ENCODE measurements around the gene ZBTB22.
A peak's percentile ranks its signal among the peaks of the same experiment; 100 is the strongest.
"Not testable (repeated sequence)": the region's sequence is repeated elsewhere in the genome, so short reads cannot be mapped to it uniquely, and the experiment has no call there.

The ZBTB22 gene

GRCh38 chr6:33278810-33279209 is 38.7 kb downstream of the ZBTB22 start:
- in situ Hi-C loops (cut with MboI; ENCODE audit: low pct_unique_long_range_greater_than_20kb, low sequenced_read_pairs, unreplicated experiment), result no loop called here
- no peak for TF ChIP-seq CTCF (IDR thresholded peaks at IDR 0.05; ENCODE audit: extremely low read depth, insufficient read depth, missing control alignments)
- no peak for DNase-seq (ENCODE audit: low spot score)

- in situ Hi-C loops (cut with MboI; ENCODE audit: low pct_unique_long_range_greater_than_20kb, low sequenced_read_pairs, unreplicated experiment), result no loop called here
- DNase-seq (ENCODE audit: low spot score), result no peak
- no peak for TF ChIP-seq CTCF (IDR thresholded peaks at IDR 0.05; ENCODE audit: extremely low read depth, insufficient read depth, missing control alignments)
Measured at GRCh38 chr6:33278392-33278741, 39.2 kb downstream of the ZBTB22 start.

GRCh38 chr6:33277663-33278391 is 39.7 kb downstream of the ZBTB22 start:
- no peak for TF ChIP-seq CTCF (IDR thresholded peaks at IDR 0.05; ENCODE audit: extremely low read depth, insufficient read depth, missing control alignments)
- DNase-seq (ENCODE audit: low spot score), result peak; percentile 55
- in situ Hi-C loops (cut with MboI; ENCODE audit: low pct_unique_long_range_greater_than_20kb, low sequenced_read_pairs, unreplicated experiment), result no loop called here

- TF ChIP-seq CTCF (IDR thresholded peaks at IDR 0.05; ENCODE audit: extremely low read depth, insufficient read depth, missing control alignments), result peak; percentile 52
- in situ Hi-C loops (cut with MboI; ENCODE audit: low pct_unique_long_range_greater_than_20kb, low sequenced_read_pairs, unreplicated experiment), result no loop called here
- DNase-seq (ENCODE audit: low spot score), result peak; percentile 88
Measured at GRCh38 chr6:33276864-33277662, 40.5 kb downstream of the ZBTB22 start, which contains the start of gene B3GALT4. TSS of gene B3GALT4 (plus strand) at chr6:33277123. CDS start at chr6:33277420, 297 bp downstream.

- in situ Hi-C loops (cut with MboI; ENCODE audit: low pct_unique_long_range_greater_than_20kb, low sequenced_read_pairs, unreplicated experiment), result no loop called here
Measured at GRCh38 chr6:33276581-33276863, 41.0 kb downstream of the ZBTB22 start.

GRCh38 chr6:33275795-33276580 is 41.6 kb downstream of the ZBTB22 start:
- in situ Hi-C loops (cut with MboI; ENCODE audit: low pct_unique_long_range_greater_than_20kb, low sequenced_read_pairs, unreplicated experiment); DNase-seq (ENCODE audit: low spot score): not testable (repeated sequence)

More at GRCh38 chr6:33276581-33276863, 41.0 kb downstream of the ZBTB22 start:
- no peak for DNase-seq (ENCODE audit: low spot score)
- TF ChIP-seq CTCF (IDR thresholded peaks at IDR 0.05; ENCODE audit: extremely low read depth, insufficient read depth, missing control alignments), result no peak
